GM21619 (cell line): ENCODE data around the gene SHANK2.

Source experiments
- ATAC-seq: cut with Tn5 transposase; IDR thresholded peaks from one replicate; pipeline ENCODE4 v1.9.1; 2021; ENCODE audit not compliant: unreplicated experiment

Gene SHANK2

DNA sequence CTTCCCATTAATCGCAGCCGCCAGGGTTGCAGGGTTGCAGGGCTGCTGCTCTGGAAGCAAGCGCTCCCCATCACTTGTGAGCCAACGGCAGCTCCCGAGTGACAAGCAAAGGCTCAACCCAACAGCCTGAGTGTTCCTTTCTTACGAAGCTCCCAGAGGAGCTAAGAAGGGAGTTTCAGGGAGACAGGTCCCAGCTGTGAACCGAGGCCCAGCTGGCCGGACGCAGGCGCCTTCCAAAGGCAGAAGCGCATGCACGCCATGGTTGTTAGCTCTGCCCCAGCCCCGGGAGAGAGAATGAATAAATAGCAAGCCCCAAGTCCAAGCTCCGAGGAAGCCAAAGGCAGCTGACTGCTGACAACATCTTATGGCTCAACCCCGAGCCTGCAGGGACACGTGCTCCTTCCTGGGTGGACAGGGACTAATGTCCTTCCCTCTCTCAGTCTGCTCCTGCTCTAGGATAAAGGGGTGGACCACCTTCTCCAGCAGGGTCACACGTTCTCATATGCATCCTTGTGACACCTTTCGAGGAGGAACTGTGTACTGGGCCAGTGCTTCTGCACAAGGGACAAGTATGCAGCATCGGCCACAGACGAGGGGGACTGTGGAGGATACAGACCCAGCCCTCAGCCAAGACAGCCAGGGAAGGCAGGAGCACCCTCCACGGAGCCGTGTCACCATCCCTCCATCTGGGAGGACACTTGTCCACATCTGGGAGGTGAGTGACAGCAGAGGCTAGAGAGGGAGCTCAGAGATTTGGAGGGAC is 29.9 kb downstream of the SHANK2 start:
- ATAC-seq, result no peak

DNA sequence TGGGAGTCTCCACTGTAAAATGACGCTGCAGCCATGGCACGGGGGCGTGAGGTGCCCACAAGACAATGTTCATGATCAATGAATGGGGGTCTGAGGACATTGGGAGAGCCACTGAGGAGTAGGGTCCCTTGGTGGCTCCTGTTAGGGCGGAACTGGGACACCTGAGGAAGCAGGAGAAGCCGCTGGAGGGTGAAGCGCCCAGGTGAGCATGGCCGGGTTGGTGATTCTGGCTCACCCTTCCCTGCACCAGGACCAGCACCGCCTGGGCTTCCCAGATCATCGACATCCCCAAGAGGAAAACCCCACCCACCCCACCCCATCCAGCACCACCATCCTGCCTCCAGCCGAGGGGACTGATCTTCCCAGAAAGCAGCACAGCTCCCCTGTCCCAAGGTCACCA is 30.6 kb downstream of the SHANK2 start:
- ATAC-seq, result no peak

DNA sequence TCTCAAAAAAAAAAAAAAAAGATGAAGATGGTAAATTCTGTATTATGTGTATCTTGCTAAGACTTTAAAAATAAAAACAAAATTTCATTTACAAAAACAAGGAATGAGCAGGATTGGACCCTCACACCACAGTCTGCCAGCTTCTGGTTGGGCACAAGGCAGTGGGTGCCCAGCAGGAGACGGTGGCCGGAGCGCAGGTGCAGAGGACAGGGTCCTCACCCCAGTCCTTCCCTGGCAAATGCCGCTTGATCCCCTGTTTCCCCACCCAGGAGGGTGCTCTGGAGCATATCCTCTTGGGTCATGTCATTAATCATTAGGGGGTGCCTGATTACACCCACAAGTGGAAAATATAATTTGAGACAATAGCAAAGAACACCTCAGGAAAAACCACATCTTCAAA is 31.2 kb downstream of the SHANK2 start:
- no peak for ATAC-seq

DNA sequence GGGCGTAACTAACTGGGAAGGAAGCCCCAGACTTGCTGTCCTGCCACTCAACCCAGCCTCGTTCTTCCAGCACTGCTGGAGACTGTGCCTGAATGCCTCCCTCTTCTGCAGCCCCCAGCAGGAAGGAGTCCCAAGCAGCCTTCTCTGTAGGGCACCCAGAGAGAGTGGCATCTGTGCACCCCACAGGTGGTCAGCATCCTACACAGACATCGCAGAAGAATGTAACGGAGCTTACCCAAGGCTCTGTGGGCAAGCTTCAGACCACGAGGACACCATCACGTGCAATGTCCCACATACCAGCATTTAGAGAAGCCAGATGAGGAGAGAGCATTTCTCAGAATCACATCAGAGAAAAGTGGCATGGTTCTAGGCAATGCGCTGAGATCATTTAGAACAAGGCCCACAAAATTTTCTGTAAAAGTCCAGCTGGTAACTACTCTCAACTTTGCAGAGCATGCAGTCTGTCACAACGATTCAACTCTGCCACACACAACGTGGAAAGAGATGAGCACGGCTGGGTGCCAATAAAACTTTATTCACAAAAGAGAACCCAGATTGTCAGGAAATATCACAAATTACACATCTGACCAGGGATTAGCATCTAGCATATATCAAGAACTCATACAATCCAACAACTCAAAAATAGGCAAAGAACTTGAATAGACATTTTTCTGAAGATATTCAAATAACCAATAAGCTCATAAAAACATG is 33.4 kb downstream of the SHANK2 start:
- ATAC-seq, result no peak

DNA sequence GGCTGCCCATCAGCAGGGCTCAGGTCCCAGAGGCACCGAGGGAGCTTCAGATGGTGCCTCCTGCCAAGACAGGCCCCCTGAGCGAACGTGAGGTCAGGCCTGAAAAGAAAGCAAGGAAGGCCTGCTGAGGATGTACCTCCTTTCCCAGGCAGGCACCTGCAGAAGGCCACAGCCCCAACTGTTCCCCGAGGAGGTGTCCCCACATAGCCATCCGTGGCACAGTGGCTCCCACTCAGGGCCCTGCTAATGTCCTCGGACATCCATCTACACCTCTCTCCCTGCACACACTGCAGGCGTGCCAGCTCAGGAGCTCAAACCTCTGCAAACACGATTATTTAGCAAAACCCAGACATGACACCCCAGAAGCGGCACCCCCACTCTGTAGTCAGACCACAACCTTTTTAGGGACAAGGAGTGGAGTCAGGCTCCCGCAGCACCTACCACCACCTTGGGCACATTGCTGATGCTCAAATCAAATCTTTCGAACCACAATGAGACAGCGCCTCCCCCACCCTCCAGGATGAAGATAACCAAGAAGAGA is 36.9 kb downstream of the SHANK2 start:
- no peak for ATAC-seq

DNA sequence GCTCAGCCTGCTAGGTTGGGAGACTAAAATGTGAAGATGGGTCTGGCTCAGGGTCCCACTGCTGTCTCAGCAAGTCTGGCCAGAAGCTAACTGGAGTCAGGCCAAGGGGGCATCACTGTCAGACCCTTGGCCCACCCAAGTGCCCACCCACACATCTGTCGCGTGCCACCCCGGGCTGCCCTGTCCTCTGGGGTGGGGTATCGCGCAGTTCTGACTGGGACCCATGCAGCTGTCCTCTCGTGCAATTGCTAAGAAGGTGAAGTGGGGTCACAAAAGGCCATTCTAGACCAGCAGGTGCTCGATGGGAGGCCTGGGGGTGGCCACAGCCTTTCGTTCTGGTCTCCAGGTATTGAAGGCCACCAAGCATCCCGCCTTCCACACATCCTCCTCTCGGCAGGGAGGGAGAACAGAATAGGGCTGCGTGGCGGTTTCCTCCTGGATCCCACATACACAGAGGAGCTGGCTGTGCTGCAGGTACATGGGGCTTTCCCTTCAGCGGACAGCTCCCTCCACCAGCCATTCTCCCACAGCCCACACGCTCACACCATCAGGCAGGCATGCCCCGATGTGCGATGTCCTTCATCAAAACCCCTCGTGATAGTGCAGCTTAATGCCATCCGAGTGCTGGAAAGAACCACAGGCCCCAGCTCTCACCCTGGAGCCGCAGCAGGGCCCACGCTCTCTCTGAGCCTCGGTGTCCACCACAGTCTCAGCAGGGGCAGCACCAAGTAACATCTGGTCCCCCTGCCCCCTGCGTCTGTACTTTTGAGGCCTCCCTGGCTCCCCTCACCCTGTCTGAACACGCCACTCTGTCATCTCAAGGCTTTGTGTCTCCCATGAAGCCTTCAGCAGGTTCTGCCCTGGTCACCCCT is 37.6 kb downstream of the SHANK2 start:
- no peak for ATAC-seq

DNA sequence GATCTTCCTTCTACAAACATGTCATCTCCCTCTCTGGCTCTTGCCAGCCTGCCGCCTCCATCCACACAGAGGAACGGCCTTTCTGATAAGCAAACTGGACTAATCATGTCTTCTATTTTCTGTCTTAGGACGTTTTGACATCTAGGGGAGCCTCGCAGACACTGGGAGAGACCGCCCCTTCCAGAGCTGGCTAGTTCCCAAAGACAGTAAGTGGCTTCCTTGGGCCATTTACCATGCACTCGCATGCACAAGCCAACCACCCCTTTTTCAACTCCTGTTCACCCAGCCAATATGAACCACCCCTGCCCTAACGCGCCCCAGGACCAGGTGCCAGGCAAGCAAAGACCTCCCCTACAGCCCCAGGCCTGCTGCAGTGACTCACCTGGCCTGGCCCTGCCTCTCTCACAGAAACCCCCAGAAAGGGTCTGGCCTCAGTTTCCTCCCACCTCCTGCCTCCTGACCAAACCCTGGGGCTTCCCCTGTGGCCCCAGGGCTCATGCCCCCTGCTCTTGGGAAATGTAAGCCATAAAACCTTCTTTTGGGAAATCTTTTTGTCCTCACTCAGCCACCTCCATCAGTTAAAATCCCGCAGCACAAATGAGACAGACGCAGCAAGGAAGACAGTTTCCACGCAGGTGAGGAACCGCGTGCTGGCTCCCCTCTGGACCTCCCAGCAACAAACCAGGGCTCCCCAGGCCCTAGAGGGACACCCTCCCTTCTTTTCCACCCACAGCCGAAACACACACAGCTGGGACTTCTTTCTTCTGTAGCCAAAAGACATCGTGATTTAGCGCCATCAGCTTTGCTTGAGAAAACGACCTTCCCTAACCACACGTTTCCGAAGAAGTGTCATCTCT is 38.5 kb downstream of the SHANK2 start:
- ATAC-seq, result no peak

DNA sequence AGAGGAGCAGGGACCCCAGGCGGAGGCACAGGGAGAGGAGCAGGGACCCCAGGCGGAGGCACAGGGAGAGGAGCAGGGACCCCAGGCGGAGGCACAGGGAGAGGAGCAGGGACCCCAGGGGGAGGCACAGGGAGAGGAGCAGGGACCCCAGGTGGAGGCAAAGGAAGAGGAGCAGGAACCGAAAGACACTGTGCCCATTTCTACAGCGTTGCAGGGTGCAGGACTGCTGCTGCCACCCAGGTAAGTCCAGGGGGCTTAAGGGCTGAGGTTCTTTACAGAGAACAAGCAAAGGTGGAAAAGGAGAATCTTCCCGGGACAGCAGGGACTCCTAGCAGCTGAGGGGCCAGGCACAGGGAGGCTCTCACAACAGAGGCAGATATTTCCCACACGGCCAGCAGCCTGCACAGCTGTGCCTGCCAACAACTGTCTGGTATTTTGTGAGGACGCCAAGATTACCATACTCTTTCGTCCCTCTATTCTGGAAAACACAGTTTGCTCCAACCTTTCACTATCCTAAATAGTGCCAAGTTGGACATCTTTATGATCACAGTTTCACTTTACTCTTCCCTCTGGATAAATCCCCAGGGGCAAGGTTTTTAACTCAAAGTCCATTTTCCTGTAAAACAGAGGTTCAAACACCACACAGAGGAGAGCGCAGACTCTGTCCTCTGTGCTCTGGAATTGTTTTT is 39.4 kb downstream of the SHANK2 start:
- no peak for ATAC-seq

DNA sequence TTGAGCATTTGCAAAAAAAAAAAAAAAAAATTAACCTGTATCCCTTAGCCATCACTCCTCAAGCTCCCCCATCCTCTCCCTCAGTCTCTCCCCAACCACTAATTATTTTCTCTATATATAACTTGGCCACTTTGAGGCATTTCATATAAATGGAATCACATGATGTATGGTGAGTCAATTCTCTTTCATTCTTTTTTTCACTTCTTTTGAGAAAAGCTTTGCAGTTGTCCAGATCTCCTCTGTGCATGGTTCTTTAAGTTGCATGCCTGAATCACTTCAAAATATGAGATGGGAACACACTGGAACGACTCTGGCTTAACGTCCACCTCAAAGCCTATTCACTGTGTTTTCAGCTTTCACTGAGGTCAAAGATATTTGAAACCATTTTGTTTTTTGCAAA is 40.7 kb downstream of the SHANK2 start:
- no peak for ATAC-seq

DNA sequence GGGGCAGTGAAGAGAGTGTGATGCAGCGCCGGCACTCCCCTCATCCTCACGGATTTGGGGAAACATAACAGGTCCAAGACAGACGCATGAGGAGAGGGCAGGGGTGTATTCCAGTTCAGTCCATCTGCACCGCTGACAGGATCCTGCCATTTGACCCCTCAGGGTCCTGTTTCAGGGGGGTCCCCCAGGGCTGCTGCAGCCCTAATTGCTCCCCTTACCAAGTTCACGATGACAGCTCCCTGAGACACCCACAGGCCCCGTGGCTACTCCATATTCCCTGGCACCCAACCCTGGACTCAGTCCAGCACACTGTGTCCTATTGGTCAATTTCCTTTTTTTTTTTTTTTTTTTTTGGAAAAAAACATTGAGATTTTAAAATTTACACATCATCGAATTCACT is 41.5 kb downstream of the SHANK2 start:
- no peak for ATAC-seq

DNA sequence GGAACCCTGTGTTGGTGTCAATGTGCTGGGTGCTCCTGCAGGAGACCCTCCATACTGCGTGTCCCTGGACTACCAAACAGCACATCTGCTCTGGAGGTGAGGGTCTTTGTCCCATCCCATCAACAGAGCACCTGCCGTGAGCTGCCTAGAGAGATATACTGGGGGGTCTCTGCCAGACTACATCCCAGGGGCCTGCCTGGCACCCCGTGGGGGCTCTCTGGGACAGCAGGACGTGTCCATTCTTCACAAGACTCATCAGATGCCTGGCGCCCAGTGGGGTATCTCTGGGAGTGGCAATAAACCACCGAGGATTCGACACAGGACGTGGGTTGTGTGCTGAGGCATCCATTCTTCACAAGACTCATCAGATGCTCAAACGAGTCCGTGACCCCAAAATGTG is 42.7 kb downstream of the SHANK2 start:
- no peak for ATAC-seq

DNA sequence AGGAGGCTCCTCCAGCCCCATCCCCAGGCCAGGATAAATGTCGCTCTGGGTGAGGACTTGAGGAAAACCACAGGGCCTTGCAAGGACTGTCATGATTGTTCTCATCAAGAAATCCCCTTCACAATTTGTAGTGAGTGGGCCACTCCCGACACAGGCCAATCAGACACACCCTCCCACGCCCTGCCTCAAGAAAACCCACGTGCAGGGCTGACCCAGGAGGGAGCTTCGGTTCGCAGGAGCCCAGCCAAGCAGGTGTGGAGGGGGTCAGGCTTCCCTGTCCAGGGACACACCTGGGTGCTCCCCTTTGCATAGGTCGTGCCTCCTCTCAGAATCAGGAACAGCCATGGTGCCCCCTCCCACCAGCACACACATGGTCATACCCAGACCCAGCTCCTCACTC is 43.2 kb downstream of the SHANK2 start:
- ATAC-seq, result no peak

DNA sequence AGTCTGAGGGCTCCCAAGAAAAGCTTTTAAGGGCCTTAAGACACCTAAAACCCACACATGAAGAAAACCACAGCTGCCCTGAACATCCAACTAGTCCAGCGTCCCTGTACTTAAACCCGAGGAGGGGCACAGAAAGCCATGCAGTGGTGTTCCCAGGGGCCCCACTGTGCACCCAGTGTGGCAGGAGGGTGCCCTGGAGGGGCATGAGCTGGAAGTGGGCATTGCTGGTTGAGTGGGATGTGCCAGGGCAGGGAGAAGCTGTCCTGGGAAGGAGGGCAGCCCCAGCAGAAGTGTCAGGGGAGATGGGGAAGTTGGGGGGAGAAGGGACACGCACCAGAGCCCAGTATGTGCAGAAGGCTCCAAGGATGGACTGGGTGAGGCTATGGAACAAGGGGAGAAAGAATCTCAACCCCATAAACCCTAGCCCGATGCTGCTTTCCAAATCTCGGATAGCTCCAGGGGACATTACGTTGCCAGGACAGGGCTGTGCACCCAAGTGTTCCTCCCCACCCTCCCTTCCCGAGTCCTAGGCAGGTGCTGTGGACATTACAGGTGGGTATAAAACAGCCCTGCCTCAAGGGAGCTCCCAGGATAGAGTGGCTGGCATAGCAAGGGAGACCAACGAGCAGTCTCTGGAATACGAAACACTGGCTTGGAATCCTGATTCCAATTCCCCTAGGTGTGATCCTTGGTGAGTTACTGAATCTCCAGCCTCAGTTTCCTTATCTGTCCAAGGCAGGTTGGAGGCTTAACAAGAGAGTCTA is 44.2 kb downstream of the SHANK2 start:
- no peak for ATAC-seq

DNA sequence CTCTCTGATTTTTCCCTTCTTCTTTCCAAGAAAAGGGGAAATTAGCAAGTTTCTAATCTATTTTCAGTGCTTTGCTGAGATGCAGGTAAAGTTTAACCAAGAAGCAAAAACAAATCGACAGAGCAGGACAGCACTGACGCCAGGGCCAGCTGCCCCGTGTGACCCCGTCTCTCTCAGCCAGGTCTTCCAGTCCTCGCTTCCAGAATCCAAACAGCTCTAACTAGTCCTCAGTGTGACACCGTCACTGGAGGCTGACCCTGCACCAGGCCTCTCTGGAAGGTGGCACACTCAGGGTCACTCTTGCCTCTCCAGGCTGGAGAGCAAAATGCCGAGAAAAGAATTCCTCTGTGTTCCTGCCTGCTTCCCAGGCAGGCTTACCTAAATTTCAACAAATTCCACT is 44.8 kb downstream of the SHANK2 start:
- no peak for ATAC-seq

DNA sequence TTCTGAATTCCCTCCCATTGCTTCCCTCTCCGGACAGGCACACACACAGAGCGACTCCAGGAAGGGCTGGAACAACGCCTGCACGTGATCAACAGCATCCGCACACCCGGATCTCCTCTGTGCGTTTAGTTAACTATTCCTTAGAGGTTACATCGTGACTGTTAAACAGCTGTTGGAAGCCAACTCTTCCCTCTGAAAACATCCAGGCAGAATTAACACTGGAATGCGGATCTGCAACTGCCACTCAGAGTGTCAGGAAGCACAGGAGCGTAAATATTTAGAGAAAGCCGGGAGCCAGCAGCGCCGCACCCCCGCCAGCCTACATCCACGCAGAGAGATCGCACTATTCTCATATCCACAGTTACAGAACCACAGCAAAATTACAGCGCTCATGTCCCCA is 46.2 kb downstream of the SHANK2 start:
- ATAC-seq, result no peak

DNA sequence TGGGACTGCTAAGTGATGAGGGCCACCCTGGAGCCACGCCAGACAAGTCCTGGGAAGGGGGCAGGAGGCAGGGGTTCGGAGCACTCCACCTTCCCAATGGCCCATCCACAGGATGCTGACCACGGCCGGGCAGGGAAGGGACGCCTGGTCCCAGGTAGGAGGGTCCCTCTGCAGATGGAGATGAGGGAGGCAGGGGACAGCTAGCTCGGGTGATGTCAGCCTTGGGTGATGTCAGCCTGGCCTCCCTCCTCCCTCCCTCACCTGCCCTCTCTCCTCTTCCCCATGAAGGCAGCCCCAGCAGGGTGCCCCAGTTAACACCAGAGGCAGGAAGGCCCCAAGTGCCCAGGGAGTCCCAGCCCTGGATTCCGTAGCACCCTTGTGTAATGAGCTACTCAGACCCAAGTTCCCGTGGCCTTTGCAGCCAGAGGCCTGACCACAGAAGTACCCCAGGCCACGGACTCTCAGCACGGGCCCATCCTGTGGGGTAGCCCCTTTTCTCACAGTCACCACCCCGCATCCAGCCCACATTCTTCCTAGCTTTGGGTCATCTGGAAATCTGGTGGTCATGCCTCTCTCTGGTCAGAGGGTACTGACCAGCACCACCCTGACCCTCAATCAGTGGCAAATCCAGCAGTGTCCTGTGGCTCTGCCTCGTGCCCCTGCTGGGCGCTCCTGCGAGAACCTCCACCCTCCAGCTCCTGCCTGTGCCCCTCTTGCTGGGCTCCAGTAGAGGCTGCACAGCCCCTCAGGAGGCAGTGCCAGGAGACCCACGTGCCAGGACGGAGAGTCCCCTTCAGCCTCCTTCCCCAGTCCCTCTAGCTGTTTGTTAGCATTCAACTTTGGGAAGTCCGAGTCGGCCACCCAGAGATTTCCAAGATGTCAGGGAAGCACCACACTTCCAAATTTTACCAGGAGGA is 47.4 kb downstream of the SHANK2 start:
- no peak for ATAC-seq

DNA sequence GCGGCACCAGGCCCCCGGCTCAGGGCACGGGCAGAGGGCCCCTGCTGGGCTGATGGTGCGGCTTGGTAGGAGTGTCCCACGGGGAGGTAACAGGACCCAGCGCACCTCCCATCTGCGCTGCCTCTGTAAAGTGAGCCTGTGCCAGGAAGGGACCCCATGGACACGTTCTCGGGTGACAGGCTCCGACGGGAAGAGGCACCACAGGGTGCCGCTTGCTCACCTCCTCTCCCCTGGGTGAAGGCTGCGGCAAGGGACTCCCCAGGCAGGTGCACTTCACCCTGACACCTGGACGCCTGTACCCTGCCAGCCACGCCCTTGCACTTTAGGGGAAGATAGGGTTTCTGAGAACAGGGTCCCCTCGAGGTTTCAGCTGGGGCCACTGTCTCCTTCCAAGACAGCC is 48.1 kb downstream of the SHANK2 start:
- no peak for ATAC-seq

DNA sequence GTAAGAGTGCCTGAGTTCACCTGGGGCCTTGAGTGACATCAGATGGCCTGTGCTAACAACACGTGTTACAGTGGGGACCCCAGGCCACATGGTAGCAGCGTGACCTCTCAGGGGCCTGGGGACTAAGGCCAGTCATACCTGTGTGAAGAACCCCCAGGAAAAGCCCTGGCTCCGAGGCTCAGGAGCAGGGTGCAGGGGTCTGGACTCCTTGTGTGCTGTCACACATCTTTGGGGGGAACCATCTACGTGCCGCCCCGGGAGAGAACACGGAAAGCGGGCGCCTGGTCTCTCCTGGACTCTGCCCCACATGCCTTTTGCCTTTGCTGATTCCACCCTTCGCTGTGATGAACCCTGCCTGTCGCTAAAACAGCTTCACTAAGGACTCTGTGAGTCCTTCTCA is 48.7 kb downstream of the SHANK2 start:
- ATAC-seq, result no peak
